Inferior parietal cortex (tissue), 1 donor: ENCODE measurements around the gene TBC1D23.
"Not testable (repeated sequence)": the region's sequence is repeated elsewhere in the genome, so short reads cannot be mapped to it uniquely, and the experiment has no call there.

Experiments
- DNase-seq: peaks from one replicate; pipeline ENCODE4 v3.0.0-alpha.2; 2016; ENCODE audit errors: extremely low spot score

Gene TBC1D23

DNA sequence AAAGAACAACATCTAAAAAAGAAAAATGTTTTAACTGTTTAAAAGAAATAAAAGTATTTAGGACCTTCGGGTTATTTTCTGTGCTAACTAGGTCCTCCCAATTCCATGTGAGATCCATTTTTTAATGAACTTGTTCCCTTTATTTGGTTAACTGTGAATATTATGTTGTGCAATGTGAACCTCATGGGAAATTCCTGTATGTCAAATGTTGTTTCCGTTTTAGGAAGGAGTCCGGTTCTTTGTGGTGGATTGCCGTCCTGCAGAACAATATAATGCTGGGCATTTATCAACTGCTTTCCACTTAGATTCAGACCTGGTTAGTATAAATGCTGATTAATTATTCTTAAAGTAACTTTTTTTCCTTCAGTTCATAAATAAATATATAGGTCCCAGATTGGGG lies 38.2 kb downstream of the TBC1D23 start:
- no peak for DNase-seq

DNA sequence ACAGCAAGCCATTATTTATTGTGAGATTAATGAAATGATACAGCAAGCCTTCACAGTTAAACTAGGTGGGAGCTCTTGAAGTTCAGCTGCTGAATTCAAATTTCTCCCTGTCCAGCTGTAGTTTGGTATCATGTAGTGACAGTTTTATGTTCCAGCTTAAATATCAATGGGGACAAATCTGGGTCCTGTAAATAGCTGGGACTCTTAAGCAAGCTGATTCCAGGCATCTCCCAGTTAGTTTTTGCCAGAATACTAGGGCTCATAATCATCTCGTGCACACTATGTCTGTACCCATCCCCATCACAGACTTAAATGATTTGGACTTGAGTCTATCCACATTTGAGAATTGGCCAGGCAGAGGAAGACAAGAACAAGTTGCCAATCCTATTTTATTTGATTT lies 45.9 kb downstream of the TBC1D23 start:
- no peak for DNase-seq

DNA sequence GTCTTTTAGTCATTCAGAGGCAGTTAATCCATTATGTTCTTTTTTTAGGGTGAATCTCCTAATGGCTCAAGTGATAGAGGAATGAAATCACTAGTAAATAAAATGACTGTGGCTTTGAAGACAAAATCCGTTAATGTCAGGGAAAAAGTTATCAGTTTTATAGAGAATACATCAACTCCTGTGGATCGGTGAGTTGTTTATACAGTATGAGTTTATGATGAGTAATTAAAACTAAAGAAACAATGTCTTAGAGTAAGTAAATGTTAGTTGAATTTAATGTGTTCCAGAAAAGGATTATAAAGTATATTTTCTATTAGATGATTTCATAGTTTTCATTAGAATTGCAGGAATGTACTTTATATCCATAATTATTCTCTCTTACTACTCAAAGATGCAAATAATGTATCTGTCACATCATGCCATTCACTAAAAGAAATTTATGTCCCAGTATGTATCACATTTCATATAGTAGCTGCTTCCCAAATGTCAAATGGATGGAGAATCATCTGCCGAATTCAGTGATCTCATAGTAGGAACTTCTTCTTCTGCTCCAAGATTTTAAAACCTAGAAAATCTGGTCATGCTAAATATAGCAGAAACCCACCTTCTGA lies 49.7 kb downstream of the TBC1D23 start:
- no peak for DNase-seq

DNA sequence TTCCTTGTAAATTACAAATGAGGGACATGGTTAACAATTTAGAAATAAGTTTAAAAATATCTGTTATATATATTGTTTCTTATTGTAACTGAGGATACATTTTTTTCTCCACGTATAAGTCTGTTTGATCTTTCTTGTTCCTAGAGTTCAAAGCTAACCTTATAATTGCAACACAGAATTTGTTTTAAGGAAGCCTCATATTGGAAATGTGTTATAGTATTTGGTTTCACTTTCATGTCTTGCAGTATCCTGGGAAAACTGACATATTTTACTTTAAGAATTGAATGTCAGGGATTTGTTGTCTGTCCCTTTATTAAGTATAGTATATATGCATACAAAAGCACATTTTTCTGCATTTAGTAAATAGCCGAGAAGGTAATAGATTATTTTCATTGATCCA lies 50.2 kb downstream of the TBC1D23 start:
- DNase-seq = no peak

DNA sequence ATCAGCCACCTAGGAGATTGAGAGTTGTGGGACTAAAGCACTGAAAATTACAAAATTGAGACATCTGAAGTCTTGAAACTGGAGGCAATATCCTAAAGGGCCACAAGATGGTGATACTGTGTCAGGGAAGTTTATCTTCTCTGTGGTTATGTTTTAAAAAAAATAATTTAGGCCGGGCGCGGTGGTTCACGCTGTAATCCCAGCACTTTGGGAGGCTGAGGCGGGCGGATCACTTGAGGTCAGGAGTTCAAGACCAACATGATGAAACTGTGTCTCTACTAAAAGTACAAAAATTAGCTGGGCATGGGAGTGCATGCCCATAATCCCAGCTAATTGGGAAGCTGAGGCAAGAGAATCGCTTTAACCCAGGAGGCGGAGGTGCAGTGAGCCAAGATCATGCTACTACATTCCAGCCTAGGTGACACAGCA lies 55.9 kb downstream of the TBC1D23 start:
- peak; percentile 66 for DNase-seq

DNA sequence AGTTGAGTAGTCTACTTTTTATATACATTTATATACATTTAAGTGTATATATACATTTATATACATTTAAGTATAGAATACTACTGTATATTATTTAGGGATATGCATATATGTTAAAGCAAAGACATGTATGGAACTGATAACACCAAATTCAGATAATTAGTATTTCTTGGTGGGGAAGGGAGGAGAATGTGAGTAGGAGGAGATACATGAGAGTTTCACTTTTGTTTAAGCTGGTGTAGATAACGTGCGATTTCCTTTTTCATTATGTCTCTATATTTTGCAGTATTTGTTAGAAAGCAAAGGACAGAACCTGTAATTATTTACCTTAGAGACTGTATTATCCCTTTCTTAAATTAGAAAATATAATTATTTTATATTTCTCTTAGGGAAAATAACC lies 57.1 kb downstream of the TBC1D23 start:
- no peak for DNase-seq

DNA sequence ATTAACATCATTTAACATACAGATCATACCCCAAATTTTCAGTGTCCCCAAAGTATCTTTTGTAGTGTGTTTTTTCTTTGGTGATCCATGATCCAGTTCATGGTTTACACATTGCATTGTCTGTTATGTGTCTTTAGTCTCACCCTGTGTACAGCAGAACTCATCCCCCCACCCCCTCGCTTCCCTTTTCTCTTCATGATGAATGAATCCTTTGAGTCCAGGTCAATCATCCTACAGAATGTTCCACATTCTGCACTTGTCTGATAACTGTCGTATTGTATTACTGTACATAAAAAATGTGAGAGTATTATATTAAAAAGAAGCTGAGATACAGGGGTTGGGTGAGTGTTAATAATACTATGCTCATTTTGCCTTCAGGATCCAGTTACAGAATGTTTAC lies 59.2 kb downstream of the TBC1D23 start:
- DNase-seq = no peak

DNA sequence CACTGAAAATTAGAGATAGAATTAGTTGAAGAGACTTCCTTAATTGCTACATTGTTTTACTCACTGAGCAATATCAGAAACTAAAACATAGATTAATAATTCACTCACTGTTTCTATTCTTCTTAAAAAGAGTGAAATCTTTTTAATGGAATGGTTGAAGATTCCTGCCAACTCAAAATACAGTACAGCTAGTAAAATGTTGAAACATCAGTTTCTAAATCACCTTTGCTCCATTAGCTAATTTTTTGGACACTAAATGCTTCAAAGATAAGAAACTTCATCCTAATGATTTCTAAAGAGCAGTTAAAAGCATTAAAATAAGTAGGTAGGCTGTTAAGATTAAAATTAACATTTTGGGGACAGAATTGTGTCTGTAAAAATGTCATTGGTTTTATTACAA lies 63.3 kb downstream of the TBC1D23 start:
- no peak for DNase-seq

DNA sequence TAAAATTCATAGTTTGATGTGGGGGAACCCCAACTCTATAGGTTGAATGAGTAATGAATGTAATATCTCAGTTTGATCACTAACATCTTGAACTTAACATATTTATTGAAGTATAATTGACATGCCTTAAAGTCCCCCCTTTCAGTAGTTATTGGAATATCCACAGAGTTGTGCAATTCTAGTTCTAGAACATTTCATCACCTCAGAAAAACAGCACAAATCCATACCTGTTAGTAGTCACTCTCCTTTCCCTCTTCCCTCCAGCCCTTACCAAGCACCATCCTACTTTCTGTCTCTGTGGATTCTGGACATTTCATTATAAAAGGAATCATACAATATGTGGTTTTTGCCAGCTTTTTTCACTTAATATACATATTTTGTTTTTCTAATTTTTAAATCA lies 65.0 kb downstream of the TBC1D23 start:
- no peak for DNase-seq

DNA sequence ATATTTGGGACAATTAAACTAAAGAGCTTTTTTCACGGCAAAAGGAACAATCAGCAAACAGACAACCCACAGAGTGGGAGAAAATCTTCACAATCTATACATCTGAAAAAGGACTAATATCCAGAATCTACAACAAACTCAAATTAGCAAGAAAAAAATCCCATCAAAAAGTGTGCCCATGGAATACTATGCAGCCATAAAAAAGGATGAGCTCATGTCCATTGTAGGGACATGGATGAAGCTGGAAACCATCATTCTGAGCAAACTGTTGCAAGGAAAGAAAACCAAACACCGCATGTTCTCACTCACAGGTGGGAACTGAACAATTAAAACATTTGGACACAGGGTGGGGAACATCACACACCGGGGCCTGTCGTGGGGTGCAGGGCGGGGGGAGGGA lies 66.6 kb downstream of the TBC1D23 start:
- DNase-seq = not testable (repeated sequence)

DNA sequence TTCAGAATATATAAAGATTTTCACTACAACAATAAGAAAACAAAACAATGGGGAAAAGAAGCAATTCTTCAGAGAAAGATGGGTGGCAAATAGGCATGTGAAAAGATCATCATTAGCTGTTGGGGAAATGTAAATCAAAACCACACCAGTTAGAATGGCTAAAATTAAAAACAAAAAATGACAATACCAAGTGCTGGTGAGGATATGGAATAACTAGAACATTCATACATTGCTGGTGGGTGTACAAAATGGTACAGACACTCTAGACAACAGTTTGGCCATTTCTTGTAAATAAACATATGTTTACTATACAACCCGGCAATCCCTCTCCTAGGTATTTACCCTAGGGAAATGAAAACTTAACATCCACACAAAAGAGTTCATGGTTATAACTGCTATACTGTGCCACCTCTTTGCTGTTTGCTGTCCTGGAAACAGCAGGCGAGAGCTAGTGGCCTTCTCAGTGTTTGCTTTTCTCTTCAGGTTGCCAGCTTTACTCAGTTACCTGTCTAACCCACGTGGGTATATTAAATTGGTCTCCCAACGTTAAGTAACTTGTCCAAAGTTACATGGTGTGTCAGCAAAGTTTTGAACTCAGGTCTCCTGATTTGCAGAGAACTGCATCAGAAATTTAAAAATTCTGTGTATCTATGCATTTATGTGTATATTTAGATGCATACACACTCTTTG lies 69.2 kb downstream of the TBC1D23 start:
- no peak for DNase-seq

DNA sequence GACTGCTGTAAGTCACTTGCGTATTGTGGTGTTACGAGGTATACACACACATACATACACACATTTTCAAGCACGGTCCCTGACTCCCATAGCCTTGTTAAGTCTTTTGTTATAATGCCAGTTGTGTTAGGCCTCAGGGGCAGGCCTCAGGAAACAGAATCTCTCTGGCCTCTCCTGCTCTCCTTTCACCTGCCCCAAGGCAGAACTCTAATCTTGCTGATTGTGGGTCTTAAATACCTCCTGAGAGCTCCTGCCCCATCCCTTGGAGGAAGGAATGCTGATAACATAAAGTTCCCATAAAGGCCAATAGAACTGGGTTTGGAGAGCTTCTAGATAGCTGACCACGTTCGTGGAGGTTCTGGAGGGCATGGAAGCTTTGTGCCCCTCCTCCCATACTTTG lies 69.9 kb downstream of the TBC1D23 start:
- DNase-seq = no peak

DNA sequence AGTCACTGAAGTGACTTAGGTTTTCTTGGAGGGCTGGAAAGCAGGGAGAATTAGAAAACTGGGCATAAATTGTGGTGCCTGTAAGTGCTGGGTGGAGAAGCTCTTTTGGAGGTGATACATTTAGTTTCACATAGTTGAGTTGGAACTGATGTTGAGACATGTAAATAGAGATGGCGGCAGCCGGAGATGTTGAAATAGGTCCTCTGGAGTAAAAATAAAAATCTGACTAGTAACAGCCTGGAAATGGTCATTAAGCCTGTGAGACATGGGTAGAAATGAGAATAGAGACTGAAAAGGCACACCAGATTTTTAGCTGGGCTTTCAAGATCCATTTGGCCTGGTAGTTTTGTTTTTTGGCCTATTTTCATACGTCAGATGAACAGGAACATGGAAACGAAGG lies 70.9 kb downstream of the TBC1D23 start:
- no peak for DNase-seq

DNA sequence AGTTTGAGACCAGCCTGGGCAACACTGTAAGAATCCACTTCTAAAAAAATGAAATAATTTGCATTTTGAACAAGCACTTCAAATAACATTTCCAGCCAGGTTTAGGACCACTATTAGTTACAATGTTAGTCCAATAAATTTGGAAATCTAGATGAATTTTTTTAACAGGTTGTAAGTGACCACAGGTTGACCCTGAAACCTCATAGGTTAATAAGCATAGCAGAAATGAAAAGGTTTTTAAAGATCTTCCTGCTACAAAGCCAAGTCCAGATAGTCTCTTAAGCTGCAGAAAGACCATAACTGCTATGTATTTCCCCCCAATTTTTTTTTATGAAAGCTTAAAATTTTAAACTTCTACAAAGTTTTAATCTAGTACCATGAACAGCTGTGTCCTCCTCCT lies 72.3 kb downstream of the TBC1D23 start:
- no peak for DNase-seq

DNA sequence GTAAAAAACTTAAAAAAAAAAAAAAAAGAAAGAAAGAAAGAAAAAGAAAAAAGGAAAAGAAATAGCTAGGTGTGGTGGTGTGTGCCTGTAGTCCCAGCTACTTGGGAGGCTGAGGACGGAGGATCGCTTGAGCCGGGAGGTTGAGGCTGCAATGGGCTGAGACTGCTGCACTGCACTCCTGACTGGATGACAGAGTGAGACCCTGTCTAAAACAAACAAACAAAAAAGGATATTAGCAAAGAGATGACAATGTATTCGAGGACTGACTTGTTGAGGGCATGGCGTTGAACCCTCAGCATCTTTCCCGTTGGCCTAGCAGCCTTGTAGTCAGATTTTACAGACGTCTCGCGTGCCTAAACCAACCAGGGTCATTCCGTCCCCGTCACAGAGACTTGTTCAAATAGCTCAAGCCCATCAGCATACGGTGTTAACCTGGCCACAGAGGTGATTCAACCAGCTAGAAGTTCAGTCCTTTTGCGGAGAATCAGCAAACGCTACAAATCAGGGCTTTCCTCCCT lies 73.2 kb downstream of the TBC1D23 start:
- DNase-seq = no peak

DNA sequence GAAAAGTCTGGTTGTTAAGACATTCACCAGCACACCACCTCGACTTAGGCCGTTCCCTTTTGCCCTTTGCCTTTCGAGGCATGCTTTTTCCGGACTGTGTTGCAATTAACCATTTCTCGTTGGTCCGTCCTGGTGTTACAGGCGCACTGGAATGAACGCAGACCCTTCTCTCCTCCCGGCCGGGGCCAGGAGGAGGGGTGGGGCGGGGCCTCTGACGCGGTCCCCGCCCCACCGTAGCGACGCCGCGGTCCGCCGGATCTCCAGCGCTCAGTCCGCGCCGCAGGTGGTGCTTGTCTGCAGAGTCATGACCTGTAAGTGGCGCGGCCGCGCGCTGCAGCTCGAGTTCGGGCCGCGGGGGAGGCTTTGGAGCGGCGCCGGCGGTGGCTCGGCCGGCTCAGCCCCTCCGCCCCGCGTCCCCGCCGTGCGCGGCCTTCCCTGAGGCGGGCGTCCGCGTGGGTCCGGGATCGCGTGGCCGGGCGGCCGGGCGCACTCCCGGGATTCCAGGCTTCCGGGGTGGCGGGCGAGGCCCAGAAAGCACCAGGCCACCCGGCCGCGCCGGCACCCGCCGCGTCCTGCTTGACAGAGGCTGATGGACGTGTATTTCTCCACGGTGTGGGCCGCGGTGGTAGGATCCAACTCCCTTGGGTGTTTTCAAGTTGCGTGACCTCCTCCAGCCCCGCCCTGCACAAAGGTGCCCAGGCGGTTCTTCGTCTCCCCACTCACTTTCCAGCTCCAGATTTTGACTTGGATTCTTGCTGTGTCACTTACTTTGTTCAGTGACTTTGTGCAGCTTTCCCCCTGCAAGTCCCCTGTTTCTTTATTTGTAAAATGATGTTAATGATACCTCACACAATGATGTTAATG lies 73.9 kb downstream of the TBC1D23 start, which contains the start of gene NIT2:
NIT2 (plus strand) TSS at position 270 of the 864 bp plus-strand sequence; CDS start at position 305, 35 bp downstream.
- DNase-seq = peak; percentile 69

DNA sequence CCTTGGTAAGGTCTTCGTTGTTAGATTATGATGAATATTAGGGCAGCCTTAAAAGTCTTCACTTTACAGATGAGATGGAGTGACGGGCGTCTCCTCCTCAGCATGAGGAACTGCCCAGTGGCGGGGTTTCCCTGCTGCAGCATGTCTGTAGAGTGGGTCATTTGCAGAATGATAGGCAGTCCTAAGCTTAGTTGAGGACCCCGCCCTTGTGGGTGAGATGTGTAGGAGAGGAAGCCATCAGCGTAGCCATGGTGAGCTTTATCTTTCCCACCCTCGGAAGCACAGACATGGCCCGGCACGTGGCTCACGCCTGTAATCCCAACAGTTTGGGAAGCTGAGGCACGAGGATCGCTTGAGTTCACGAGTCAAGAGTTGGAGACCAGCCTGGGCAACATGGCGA lies 74.6 kb downstream of the TBC1D23 start:
- DNase-seq = peak; percentile 30

DNA sequence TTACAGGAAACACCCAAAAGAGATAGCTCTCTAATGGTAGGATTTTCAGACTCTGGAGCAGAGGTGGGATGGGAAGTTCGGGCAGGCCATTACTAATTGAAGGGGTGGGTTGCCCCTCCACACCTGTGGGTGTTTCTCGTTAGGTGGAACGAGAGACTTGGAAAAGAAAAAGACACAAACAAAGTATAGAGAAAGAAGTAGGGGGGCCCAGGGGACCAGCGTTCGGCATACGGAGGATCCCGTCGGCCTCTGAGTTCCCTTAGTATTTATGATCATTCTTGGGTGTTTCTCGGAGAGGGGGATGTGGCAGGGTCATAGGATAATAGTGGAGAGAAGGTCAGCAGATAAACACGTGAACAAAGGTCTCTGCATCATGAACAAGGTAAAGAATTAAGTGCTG lies 75.4 kb downstream of the TBC1D23 start:
- DNase-seq = not testable (repeated sequence)

DNA sequence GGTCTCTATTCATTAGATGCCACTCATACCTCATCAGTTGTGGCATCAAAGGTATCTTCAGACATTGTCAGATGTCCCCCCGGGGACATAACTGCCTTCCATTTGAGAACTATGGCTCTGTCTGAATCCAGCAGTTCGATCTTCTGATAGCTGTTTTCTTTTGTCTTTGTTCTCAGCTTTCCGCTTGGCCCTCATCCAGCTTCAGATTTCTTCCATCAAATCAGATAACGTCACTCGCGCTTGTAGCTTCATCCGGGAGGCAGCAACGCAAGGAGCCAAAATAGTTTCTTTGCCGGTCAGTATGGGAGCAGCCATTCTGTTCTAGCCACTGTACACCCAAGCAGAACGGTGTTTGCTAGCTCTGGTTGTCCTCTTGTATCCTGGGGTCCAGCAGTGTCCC lies 78.1 kb downstream of the TBC1D23 start:
- no peak for DNase-seq

DNA sequence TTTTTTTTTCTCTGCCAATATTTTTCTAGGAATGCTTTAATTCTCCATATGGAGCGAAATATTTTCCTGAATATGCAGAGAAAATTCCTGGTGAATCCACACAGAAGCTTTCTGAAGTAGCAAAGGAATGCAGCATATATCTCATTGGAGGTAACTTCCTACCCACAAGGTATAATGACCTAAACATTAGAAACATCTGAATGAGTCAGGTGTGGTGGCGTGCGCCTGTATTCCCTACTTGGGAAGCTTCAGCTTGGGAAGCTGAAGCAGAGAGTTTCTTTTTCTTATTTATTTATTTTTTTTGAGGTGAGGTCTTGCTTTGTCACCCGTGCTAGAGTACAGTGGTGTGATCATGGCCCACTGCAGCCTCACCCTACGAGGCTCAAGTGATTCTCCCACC lies 79.0 kb downstream of the TBC1D23 start:
- DNase-seq = no peak

DNA sequence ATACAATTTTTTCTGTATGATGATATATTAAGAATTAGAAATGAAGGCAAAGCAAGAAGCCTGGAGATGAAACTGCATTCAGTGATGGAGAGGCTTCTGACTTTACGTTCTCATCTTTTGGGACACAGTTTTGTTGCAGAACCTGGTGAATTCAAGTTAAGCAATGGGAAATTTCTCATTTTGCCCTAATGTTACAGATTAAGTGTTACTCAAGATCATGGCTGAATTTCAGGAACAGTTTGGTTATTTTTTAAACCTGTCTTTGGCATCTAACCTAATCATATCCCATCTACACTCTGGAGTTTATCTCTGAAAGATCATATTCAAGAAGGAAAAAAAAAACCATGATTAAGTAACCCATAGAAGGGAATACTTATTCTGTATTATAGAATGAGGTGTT lies 79.7 kb downstream of the TBC1D23 start:
- DNase-seq = no peak

DNA sequence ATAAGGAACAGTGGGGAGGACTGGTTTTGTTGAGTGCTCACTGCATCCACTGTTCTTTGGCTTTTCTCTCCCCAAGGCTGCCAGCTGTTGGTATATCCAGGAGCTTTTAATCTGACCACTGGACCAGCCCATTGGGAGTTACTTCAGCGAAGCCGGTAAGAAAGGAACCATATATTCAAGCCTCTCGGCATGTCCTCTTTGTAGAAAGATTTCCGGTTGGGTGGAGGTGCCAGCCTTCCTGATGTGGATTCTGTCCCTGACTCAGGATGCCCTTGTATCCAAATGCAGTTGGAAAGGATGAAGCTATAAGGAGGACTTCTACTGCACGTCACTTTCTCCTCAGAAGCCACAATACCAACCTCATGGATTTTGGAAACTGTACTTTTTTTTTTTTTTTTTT lies 87.9 kb downstream of the TBC1D23 start:
- no peak for DNase-seq
